Dedifferentiated amniotic fluid mesenchymal stem cell (primary cell): ENCODE data around the gene DDB1.
A peak's percentile ranks its signal among the peaks of the same experiment; 100 is the strongest.

ENCODE experiments used
- DNase-seq: peaks from one replicate; pipeline ENCODE4 v3.0.0-alpha.2; 2016; ENCODE audit errors: extremely low spot score

DDB1 gene

DNA sequence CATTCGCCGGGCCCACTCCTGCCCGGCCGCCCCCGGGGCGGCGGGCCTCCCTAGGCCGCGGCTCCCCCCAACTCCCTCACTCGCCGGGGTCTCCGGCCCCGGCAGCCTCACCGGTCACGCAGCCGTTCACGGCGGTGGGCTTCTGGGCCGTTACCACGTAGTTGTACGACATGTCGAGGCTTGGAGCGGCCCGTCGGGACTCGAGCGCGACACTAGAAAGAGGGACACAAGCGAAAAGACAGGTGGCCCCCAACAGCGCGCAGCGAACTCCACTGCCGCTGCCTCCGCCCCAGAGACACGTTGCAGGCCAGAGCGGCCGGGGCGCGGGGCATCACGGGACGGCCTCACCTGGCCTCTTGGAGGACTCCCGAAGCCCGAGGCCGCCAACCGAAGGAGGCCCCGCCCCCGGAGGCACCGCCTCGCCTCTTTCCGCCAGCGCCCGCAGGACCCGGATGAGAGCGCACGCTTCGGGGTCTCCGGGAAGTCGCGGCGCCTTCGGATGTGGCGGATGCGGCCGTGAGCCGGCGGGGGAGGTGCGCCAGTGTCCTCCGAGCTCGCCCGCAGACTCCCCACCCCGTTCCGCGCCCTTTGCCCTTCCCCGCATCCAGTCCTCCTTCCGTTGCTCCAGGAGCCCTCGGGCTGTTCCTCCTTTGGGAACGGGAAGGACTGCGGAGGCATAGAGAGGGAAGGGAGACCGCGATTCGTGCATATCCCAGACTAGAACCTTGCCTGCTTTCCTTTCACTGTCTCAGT, at the start of gene DDB1, which contains the start of gene TKFC:
Gene DDB1 (minus strand): TSS at position 309 of the 753 bp plus-strand sequence. CDS start 137 bp downstream, at position 172.
Gene TKFC (plus strand): TSS at position 432 of the 753 bp plus-strand sequence. CDS start 1,501 bp downstream, outside the sequence.
- peak; percentile 67 for DNase-seq

DNA sequence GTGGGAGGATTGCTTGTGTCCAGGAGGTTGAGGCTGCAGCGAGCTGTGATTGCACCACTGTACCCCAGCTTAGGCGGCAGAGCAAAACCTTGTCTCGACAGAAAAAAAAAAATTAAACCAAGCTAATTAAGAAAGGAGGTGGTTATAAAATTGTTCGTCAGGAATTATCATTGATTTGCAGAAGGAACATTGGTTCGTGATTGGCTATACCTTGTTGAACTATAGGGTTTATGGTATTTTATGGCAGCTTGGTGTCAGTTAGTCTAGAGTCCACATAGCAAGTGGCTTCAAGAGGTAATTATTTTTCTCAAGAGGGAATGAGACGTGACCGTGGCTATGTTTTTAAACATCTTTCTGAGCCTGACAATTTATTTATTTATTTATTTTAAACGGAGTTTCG, 48.0 kb upstream of the DDB1 start:
- no peak for DNase-seq

GRCh38 chr11:61378713-61379313, 45.9 kb upstream of the DDB1 start:
- DNase-seq: peak; percentile 98

DNA sequence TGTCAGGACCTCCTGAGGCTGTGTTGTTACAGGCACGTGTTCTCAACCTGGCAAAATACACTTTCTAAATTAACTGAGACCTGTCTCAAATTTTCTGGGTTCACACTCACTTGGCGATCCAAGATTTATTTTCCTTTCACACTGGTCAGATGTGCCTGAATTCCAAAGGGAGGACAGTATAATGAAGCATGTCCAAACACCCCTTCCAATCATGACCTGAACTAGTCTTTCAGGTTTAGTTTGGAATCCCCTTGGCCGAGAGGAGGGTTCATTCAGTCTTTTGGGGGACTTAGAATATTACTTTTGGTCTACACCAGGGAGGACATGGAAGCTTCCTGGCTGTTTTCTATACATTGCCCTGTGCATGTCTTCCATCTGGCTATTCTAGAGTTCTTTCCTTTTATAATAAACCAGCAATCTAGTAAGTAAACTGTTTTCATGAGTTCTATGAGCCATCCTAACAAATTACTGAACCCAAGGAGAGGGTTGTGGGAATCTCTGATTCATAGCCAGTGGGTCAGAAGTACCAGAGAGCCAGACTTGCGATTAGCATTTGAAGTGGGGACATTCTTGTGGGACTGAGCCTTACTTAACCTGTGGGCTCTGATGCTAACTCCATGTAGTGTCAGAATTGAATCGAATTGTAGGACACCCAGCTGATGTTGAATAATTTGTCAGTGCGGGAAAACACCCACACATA, 44.7 kb upstream of the DDB1 start:
- no peak for DNase-seq

DNA sequence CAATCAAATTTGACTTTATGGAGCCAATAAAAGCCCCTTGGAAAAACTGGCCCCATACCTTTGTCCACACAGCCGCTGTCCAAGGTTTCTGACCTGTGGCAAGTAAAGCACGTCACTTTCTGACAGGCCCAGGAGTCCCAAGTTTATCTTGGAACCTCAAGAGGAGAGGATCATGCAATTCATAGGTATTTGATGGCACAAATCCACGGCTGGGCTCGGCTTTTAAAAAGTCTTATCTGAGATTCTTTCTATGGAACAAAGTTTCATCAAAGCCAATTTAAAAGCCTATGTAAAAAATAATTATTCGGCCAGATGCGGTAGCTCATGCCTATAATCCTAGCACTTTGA, 42.8 kb upstream of the DDB1 start:
- no peak for DNase-seq

- DNase-seq: no peak
Measured at GRCh38 chr11:61372659-61373420, 39.9 kb upstream of the DDB1 start.

- DNase-seq: no peak
Measured at GRCh38 chr11:61370349-61371005, 37.6 kb upstream of the DDB1 start.

GRCh38 chr11:61369372-61370348, 36.8 kb upstream of the DDB1 start:
- DNase-seq: no peak

- no peak for DNase-seq
Measured at GRCh38 chr11:61368646-61369045, 35.7 kb upstream of the DDB1 start.

DNA sequence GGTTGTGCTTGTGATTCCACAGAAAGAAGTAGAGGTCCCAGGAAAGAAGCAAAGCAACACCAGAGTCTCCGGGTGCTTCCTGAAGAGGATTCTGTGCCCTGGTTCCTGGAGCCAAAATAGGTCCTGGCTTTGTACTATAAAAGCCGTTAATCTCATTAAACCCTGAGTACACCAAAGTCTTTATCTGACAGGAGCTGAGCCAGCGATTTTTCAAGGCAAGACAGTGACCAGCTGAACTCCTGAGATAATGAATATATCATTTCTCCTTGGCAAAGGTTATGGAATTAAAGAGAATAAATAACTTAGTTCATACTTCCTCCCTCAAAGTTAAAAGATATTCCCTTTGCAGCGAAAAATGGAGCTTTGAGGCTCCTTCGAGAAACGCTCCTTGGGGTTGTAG, 34.5 kb upstream of the DDB1 start:
- DNase-seq: no peak

GRCh38 chr11:61364012-61364675, 31.2 kb upstream of the DDB1 start:
- DNase-seq: no peak

GRCh38 chr11:61362542-61362875, 29.6 kb upstream of the DDB1 start:
- no peak for DNase-seq

GRCh38 chr11:61361741-61362541, 29.0 kb upstream of the DDB1 start, which contains the start of the genes CYB561A3 and TMEM138:
CYB561A3 (minus strand) TSS chr11:61361882; CDS start chr11:61356713, 5,169 bp downstream.
TMEM138 (plus strand) TSS chr11:61362374; CDS start chr11:61364391, 2,017 bp downstream.
- peak; percentile 94 for DNase-seq

- DNase-seq: no peak
Measured at GRCh38 chr11:61361237-61361740, 28.4 kb upstream of the DDB1 start.

DNA sequence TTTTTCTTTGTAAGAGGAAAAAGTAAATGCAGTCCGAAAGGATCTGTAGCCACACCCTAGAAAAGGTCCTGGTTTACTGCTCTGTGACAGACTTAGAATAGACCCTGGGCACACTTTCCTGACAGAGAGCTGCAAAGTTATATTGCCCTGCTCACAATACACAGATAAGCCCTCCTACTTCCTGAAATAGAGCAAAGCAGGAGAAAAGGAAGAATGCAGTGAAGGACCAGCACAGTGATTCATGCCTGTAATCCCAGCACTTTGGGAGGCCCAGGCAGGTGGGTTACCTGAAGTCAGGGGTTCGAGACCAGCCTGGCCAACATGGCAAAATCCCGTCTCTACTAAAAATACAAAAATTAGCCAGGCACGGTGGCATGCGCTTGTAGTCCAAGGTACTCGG, 26.6 kb upstream of the DDB1 start:
- no peak for DNase-seq

- DNase-seq: no peak
Measured at GRCh38 chr11:61358566-61358965, 25.7 kb upstream of the DDB1 start.

- DNase-seq: no peak
Measured at GRCh38 chr11:61357894-61358239, 25.0 kb upstream of the DDB1 start.

DNA sequence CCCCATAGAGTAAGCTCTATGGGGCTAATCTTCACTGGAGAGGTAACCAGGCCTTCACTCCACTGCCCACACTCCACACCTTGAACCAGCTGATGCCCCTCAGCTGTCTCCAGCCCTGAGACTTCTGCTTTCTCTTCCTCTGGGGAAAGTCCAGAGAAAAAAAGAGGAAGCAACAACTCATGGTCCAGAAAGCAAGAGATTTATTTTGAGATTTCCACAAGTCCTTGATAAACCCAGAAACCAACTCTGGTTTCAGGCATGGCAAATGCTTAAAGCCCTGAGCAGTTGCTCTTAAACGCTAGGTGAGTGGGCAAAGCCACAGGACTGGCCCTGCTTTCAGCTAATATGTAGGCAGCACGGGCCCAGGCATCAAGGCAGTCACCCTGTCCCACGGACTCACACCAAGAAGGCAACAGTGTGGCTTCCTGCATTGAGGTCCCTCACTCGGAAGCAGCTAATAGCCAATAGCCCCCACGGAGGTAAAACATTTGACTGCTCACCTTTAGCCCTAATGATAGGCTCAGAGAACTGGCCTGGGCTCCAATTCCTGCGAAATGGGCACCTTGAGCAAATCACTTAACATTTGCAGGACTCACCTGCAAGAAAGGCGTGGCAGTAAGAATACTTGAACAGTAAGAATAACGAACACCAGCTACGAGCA, 24.5 kb upstream of the DDB1 start:
- DNase-seq: no peak
